Measurements from ENCODE around the gene KCNG2. TPM values are rescaled to one million over a fixed set of nuclear protein-coding genes. Genes with fewer than 3 reads are reported as not detected.
A peak's percentile ranks its signal among the peaks of the same experiment; 100 is the strongest.

KCNG2 gene
- total and polyA plus RNA-seq, 2 of the 8 experiments (the other 6 are each of a cell fraction or from before 2014, with no cell fraction given): 0.19 to 0.74 TPM

DNA sequence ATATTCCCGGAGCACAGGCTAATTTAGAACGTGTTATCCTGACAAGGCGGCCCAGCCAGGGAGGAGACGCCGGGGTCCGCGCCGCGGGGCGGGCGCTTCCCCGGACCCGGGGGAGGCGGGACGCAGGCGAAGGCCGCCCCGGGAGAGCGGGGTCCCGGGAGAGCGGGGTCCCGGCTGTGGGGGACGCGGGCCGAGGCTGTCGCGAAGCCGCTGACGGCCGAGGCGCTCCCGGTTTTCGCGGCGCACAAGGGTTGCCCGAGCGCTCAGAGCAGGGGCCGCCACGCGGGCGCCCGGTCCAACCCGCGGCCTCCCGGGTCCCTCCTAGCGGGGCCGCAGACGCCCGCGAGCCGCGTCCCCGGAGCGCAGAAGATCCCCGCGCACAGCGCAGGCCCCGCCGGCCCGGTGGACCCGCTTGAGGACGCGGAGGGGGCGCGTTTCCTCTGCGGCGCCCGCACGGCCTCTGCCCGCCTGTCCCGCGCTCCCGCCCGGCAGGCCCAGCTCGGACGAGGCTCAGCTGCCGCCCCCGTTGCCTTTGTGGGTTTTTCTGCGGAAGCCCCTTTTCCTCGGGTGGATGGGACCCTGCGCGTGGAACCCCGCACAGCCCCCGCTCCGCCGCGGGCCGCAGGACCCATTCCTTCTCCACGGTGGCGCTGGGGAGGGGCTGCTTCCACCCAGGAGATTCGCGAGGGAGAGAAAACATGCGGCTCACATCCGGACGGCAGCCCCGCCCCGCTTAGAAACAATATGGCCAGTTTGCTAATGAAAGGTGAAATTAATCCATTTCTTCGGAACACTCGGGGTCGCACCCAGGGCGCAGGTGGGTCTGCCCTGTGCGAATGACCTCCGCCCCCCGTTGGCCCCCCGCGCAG is 9.6 kb upstream of the KCNG2 start (continued):
- TF ChIP-seq RBBP5 (IDR thresholded peaks at IDR 0.05; ENCODE audit: borderline replicate concordance, low read depth, low read length) (no peak), SAP30 (IDR thresholded peaks at IDR 0.05; ENCODE audit: insufficient read depth, insufficient replicate concordance, low read length) (no peak), TCF12 (IDR thresholded peaks at IDR 0.05; ENCODE audit: low read depth, low read length) (no peak), SRF (IDR thresholded peaks at IDR 0.05; ENCODE audit: low read depth, low read length) (no peak), CBX5 (IDR thresholded peaks at IDR 0.05; ENCODE audit: low read depth, low read length) (no peak), MAFK (IDR thresholded peaks at IDR 0.05; ENCODE audit: low read depth, low read length) (no peak), SP2 (IDR thresholded peaks at IDR 0.05; ENCODE audit: low read length) (no peak), RAD21 (IDR thresholded peaks at IDR 0.05 in 1 of 2, conservative IDR thresholded peaks at IDR 0.05 in 1 of 2; ENCODE audit: low read depth in 2 of 2, low read length in 2 of 2) (no peak), BACH1 (IDR thresholded peaks at IDR 0.05; ENCODE audit: low read length) (peak; percentile 6; the same call in 1 of the 2 replicates), RFX5 (IDR thresholded peaks at IDR 0.05; ENCODE audit: borderline replicate concordance, low read depth, low read length) (no peak), EP300 (IDR thresholded peaks at IDR 0.05; ENCODE audit: borderline replicate concordance in 1 of 2, low read depth in 2 of 2, low read length in 2 of 2) (no peak), BCL11A (IDR thresholded peaks at IDR 0.05; ENCODE audit: low read depth in 2 of 2, low read length in 2 of 2) (no peak), TAF7 (optimal IDR thresholded peaks at IDR 0.05; ENCODE audit: borderline replicate concordance, low read depth, low read length) (no peak), KDM1A (IDR thresholded peaks at IDR 0.05; ENCODE audit: borderline replicate concordance, low read length) (0 out of 2 replicates have a peak, but pooled peaks have one; percentile 23), SP1 (IDR thresholded peaks at IDR 0.05; ENCODE audit: low read depth, low read length) (no peak), ZNF274 (IDR thresholded peaks at IDR 0.05; ENCODE audit: borderline replicate concordance, extremely low read depth, low read length) (no peak), POLR2AphosphoS5 (IDR thresholded peaks at IDR 0.05; ENCODE audit: low read depth, low read length) (no peak)
- TF ChIP-seq, protein P1, sequence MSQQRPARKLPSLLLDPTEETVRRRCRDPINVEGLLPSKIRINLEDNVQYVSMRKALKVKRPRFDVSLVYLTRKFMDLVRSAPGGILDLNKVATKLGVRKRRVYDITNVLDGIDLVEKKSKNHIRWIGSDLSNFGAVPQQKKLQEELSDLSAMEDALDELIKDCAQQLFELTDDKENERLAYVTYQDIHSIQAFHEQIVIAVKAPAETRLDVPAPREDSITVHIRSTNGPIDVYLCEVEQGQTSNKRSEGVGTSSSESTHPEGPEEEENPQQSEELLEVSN (IDR thresholded peaks at IDR 0.05): peak; percentile 97
- TF ChIP-seq, protein P2, sequence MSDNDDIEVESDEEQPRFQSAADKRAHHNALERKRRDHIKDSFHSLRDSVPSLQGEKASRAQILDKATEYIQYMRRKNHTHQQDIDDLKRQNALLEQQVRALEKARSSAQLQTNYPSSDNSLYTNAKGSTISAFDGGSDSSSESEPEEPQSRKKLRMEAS (IDR thresholded peaks at IDR 0.05): peak; percentile 90

Measured in H1 (cell line).